Uterus (tissue), 2 donors: Measurements from ENCODE around the gene CDC20.

Experiments
- CTCF ChIP-seq, 4 experiments: fragments of 200-600 bp in 2 of 4; fragments of 450-650 bp in 2 of 4; sonication (generic) in 2 of 4; IDR thresholded peaks; one replicate each; pipeline ENCODE4 v1.5.1; 2016 to 2019; ENCODE audit warnings: antibody characterized with exemption in 4 of 4, mild to moderate bottlenecking in 2 of 4, moderate library complexity in 1 of 4
- POLR2A ChIP-seq, 2 donors: fragments of 450-650 bp; IDR thresholded peaks; one replicate each; pipeline ENCODE4 v1.6.1; 2016; ENCODE audit warnings: antibody characterized with exemption in 2 of 2, mild to moderate bottlenecking in 1 of 2, moderate library complexity in 1 of 2

DNA sequence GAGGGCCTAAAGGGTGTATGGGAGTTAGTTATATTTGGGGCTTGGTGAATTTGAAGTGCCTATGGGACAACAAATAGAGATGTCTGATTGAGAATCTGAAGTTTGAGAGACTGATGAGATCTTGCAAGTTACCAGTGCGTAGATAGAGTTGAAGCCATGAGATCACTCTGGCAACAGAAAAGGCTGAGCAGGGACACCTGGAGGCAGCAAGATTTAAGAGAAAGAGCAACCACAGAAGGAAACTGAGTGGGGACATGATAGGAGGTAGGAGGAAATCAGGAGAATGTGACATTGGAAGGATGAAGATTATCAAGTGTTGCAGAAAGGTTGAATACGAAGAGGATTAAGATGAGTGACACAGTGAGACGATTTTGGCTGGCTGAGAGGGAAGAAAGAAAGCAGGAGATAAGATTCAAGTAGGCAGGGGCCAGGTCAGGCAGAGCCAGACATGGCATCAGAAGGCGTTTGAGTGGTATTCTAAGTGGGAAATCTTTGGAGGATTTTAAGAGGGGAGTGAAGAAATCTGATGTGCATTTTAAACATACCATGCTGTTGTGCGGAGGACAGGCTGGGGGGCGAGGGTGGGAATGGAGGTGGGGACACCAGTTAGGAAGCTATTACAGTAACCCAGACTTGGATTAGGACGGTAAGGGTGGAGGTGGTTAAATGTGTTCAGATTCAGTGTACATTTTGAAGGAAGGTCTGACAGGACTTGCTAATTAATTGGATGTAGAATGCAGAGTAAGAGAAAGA lies 24.2 kb upstream of the CDC20 start:
- no peak for TF ChIP-seq CTCF (IDR thresholded peaks at IDR 0.05)
- no peak for TF ChIP-seq POLR2A (IDR thresholded peaks at IDR 0.05)
